ENCODE measurements around the gene ACTN3. TPM values are rescaled to one million over a fixed set of nuclear protein-coding genes. Genes with fewer than 3 reads are reported as not detected.

ACTN3 gene
- total RNA-seq, 2 donors from 2014 or later = 0.12 to 0.73 TPM

GRCh38 chr11:66548774-66549630 is 2.3 kb downstream of the ACTN3 start:
- H3K4me3 Mint-ChIP-seq = peak overlapping the region; percentile 4
- peaks cover 9 to 12% of the 10 kb centered on the region in 2 donors for H3K4me1 Mint-ChIP-seq (ENCODE audit: low read depth in 2 of 2)
- DNase-seq (ENCODE audit: low spot score) (no peak), ATAC-seq (no peak)
- H3K9me3 Mint-ChIP-seq = no peaks in the 10 kb centered on the region
- peaks cover 0 to 3% of the 10 kb centered on the region in 2 donors for H3K27me3 Mint-ChIP-seq
- peak overlapping the region in 1 of 2 donors; percentile 9 for H3K27ac Mint-ChIP-seq
- H3K36me3 Mint-ChIP-seq = no peaks in the 10 kb centered on the region

- Mint-ChIP-seq H3K27me3 (peaks cover 0 to 3% of the 10 kb centered on the region in 2 donors), H3K9me3 (no peaks in the 10 kb centered on the region), H3K4me3 (no peak overlapping the region), H3K27ac (no peak overlapping the region), H3K36me3 (no peaks in the 10 kb centered on the region), H3K4me1 (ENCODE audit: low read depth in 2 of 2) (peaks cover 4 to 6% of the 10 kb centered on the region in 2 donors)
- ATAC-seq (no peak), DNase-seq (ENCODE audit: low spot score) (no peak)
Observed at GRCh38 chr11:66549696-66550095, 3.0 kb downstream of the ACTN3 start.

GRCh38 chr11:66550887-66551286 is 4.2 kb downstream of the ACTN3 start:
- no peaks in the 10 kb centered on the region for H3K36me3 Mint-ChIP-seq
- peaks cover 0 to 6% of the 10 kb centered on the region in 2 donors for H3K27me3 Mint-ChIP-seq
- H3K4me1 Mint-ChIP-seq (ENCODE audit: low read depth in 2 of 2) = no peaks in the 10 kb centered on the region
- ATAC-seq (no peak), DNase-seq (ENCODE audit: low spot score) (no peak)
- H3K9me3 Mint-ChIP-seq = no peaks in the 10 kb centered on the region
- no peak overlapping the region for H3K4me3 Mint-ChIP-seq
- H3K27ac Mint-ChIP-seq = no peak overlapping the region

GRCh38 chr11:66554602-66555001 is 7.9 kb downstream of the ACTN3 start:
- no peak for DNase-seq (ENCODE audit: low spot score)
- Mint-ChIP-seq H3K4me1 (ENCODE audit: low read depth in 2 of 2) (no peaks in the 10 kb centered on the region), H3K36me3 (no peaks in the 10 kb centered on the region), H3K4me3 (no peak overlapping the region), H3K27ac (no peak overlapping the region), H3K27me3 (peaks cover 0 to 6% of the 10 kb centered on the region in 2 donors), H3K9me3 (no peaks in the 10 kb centered on the region)
- no peak for ATAC-seq

GRCh38 chr11:66555416-66555815 is 8.7 kb downstream of the ACTN3 start:
- H3K27ac Mint-ChIP-seq = no peak overlapping the region
- no peaks in the 10 kb centered on the region for H3K9me3 Mint-ChIP-seq
- no peaks in the 10 kb centered on the region for H3K4me1 Mint-ChIP-seq (ENCODE audit: low read depth in 2 of 2)
- no peak for ATAC-seq
- DNase-seq (ENCODE audit: low spot score) = no peak
- H3K27me3 Mint-ChIP-seq = peaks cover 0 to 6% of the 10 kb centered on the region in 2 donors
- H3K4me3 Mint-ChIP-seq = no peak overlapping the region
- H3K36me3 Mint-ChIP-seq = no peaks in the 10 kb centered on the region

- no peak for DNase-seq (ENCODE audit: low spot score)
- Mint-ChIP-seq H3K4me3 (no peak overlapping the region), H3K27me3 (peaks cover 0 to 6% of the 10 kb centered on the region in 2 donors), H3K4me1 (ENCODE audit: low read depth in 2 of 2) (no peaks in the 10 kb centered on the region), H3K27ac (no peak overlapping the region), H3K9me3 (no peaks in the 10 kb centered on the region), H3K36me3 (no peaks in the 10 kb centered on the region)
- no peak for ATAC-seq
Observed at GRCh38 chr11:66556086-66556485, 9.4 kb downstream of the ACTN3 start.

GRCh38 chr11:66557733-66558326 is 11.1 kb downstream of the ACTN3 start:
- H3K4me1 Mint-ChIP-seq (ENCODE audit: low read depth in 2 of 2) = no peaks in the 10 kb centered on the region
- no peak for ATAC-seq
- DNase-seq (ENCODE audit: low spot score) = no peak
- no peak overlapping the region for H3K4me3 Mint-ChIP-seq
- peaks cover 0 to 6% of the 10 kb centered on the region in 2 donors for H3K27me3 Mint-ChIP-seq
- no peaks in the 10 kb centered on the region for H3K9me3 Mint-ChIP-seq
- H3K36me3 Mint-ChIP-seq = no peaks in the 10 kb centered on the region
- H3K27ac Mint-ChIP-seq = no peak overlapping the region

GRCh38 chr11:66559142-66559865 is 12.6 kb downstream of the ACTN3 start:
- Mint-ChIP-seq H3K27me3 (peaks cover 0 to 6% of the 10 kb centered on the region in 2 donors), H3K4me3 (no peak overlapping the region), H3K9me3 (no peaks in the 10 kb centered on the region), H3K27ac (no peak overlapping the region), H3K36me3 (no peaks in the 10 kb centered on the region), H3K4me1 (ENCODE audit: low read depth in 2 of 2) (no peaks in the 10 kb centered on the region)
- ATAC-seq (peak in 1 of 2 donors; percentile 58), DNase-seq (ENCODE audit: low spot score) (no peak)

GRCh38 chr11:66559866-66560676 is 13.4 kb downstream of the ACTN3 start:
- ATAC-seq (no peak), DNase-seq (ENCODE audit: low spot score) (no peak)
- Mint-ChIP-seq H3K4me3 (no peak overlapping the region), H3K27me3 (peaks cover 0 to 6% of the 10 kb centered on the region in 2 donors), H3K9me3 (no peaks in the 10 kb centered on the region), H3K27ac (no peak overlapping the region), H3K36me3 (no peaks in the 10 kb centered on the region), H3K4me1 (ENCODE audit: low read depth in 2 of 2) (no peaks in the 10 kb centered on the region)

GRCh38 chr11:66561178-66561974 is 14.7 kb downstream of the ACTN3 start:
- Mint-ChIP-seq H3K27me3 (peaks cover 0 to 3% of the 10 kb centered on the region in 2 donors), H3K4me1 (ENCODE audit: low read depth in 2 of 2) (peaks cover 0 to 2% of the 10 kb centered on the region in 2 donors), H3K4me3 (no peak overlapping the region), H3K9me3 (no peaks in the 10 kb centered on the region), H3K36me3 (no peaks in the 10 kb centered on the region), H3K27ac (no peak overlapping the region)
- DNase-seq (ENCODE audit: low spot score) = no peak
- no peak for ATAC-seq

- peaks cover 0 to 3% of the 10 kb centered on the region in 2 donors for H3K27me3 Mint-ChIP-seq
- no peak for ATAC-seq
- H3K4me3 Mint-ChIP-seq = no peak overlapping the region
- H3K27ac Mint-ChIP-seq = no peak overlapping the region
- H3K4me1 Mint-ChIP-seq (ENCODE audit: low read depth in 2 of 2) = peaks cover 0 to 2% of the 10 kb centered on the region in 2 donors
- no peak for DNase-seq (ENCODE audit: low spot score)
- H3K9me3 Mint-ChIP-seq = no peaks in the 10 kb centered on the region
- no peaks in the 10 kb centered on the region for H3K36me3 Mint-ChIP-seq
Observed at GRCh38 chr11:66561975-66562248, 15.2 kb downstream of the ACTN3 start.

- Mint-ChIP-seq H3K27ac (no peak overlapping the region), H3K4me3 (no peak overlapping the region), H3K36me3 (no peaks in the 10 kb centered on the region), H3K9me3 (no peaks in the 10 kb centered on the region), H3K4me1 (ENCODE audit: low read depth in 2 of 2) (peaks cover 0 to 2% of the 10 kb centered on the region in 2 donors), H3K27me3 (peaks cover 0 to 1% of the 10 kb centered on the region in 2 donors)
- DNase-seq (ENCODE audit: low spot score) = no peak
- ATAC-seq = no peak
Observed at GRCh38 chr11:66562275-66562674, 15.6 kb downstream of the ACTN3 start.

Data from natural killer cell treated with Interleukin-12 subunit alpha and Interleukin-12 subunit beta and Interleukin-15 and Interleukin-18, amount 100 ng/mL, for 72 hours (primary cell).